CD4-positive, alpha-beta T cell (primary cell): ENCODE data around the gene GDAP2. TPM values are rescaled to one million over a fixed set of nuclear protein-coding genes. Genes with fewer than 3 reads are reported as not detected.

Source experiments
- ATAC-seq: fragments of 200-7000 bp; cut with Tn5 transposase; one replicate; pipeline ENCODE4 v1.10.0; 2022; ENCODE audit warnings: mild to moderate bottlenecking; ENCODE audit not compliant: poor library complexity
- CTCF ChIA-PET: fragments of 350-600 bp; sonication (Branson Sonifier 250); formaldehyde crosslinking; loops from one replicate; lab custom pipeline; 2021; ENCODE audit warnings: antibody characterized with exemption, inconsistent platforms; lab: Charles Lee
- POLR2A ChIA-PET: fragments of 350-600 bp; sonication (Branson Sonifier 250); formaldehyde crosslinking; loops from one replicate; lab custom pipeline; 2021; ENCODE audit warnings: antibody characterized with exemption, inconsistent platforms; lab: Charles Lee
- DNase-seq, 14 experiments: peaks; one replicate each; pipeline ENCODE4 v3.0.0-alpha.2; 2013 to 2020; ENCODE audit warnings: mixed read lengths in 2 of 14
- H3K27ac ChIP-seq, 2 donors: one replicate each; pipeline versions ENCODE4 v1.5.1 to v1.7.0; 2013; ENCODE audit warnings: low read length in 2 of 2, low read depth in 1 of 2, mild to moderate bottlenecking in 1 of 2
- H3K27me3 ChIP-seq, 2 experiments: 1 replicate in 1 of 2; 2 replicates in 1 of 2; pipeline versions ENCODE4 v1.6.1 to v1.7.0; 2013; ENCODE audit warnings: low read length in 2 of 2, control low read depth in 1 of 2, mild to moderate bottlenecking in 1 of 2, moderate library complexity in 1 of 2; ENCODE audit not compliant: insufficient read depth in 2 of 2, control insufficient read depth in 1 of 2
- H3K36me3 ChIP-seq: one replicate; pipeline ENCODE4 v1.6.1; 2013; ENCODE audit warnings: low read length, control low read depth; ENCODE audit not compliant: insufficient read depth
- H3K4me1 ChIP-seq: one replicate; pipeline ENCODE4 v1.6.1; 2013; ENCODE audit warnings: low read length, control low read depth; ENCODE audit not compliant: insufficient read depth
- H3K4me3 ChIP-seq: one replicate; pipeline ENCODE4 v1.5.1; 2013; ENCODE audit warnings: mild to moderate bottlenecking, low read length, moderate library complexity
- H3K9me3 ChIP-seq, 2 experiments: 1 replicate in 1 of 2; 2 replicates in 1 of 2; pipeline versions ENCODE4 v1.6.1 to v1.7.0; 2013; ENCODE audit warnings: low read length in 2 of 2, mild to moderate bottlenecking in 2 of 2, control low read depth in 1 of 2, moderate library complexity in 1 of 2; ENCODE audit not compliant: control insufficient read depth in 1 of 2, insufficient read depth in 1 of 2
- H3K27ac Mint-ChIP-seq: one replicate; pipeline ENCODE4 v1.8.0; 2020; ENCODE audit warnings: mixed read lengths
- H3K27me3 Mint-ChIP-seq: one replicate; pipeline ENCODE4 v1.8.0; 2021; ENCODE audit warnings: mixed read lengths
- H3K36me3 Mint-ChIP-seq: one replicate; pipeline ENCODE4 v1.8.0; 2021; ENCODE audit warnings: low read depth, mixed read lengths
- H3K4me1 Mint-ChIP-seq: one replicate; pipeline ENCODE4 v1.8.0; 2021; ENCODE audit warnings: low read depth, mixed read lengths
- H3K4me3 Mint-ChIP-seq: one replicate; pipeline ENCODE4 v1.8.0; 2020; ENCODE audit warnings: mild to moderate bottlenecking, mixed read lengths
- H3K9me3 Mint-ChIP-seq: one replicate; pipeline ENCODE4 v1.8.0; 2020; ENCODE audit warnings: mixed read lengths
- intact Hi-C, 2 experiments: fragments of 100-400 bp; cut with DNase I in 1 of 2; cut with micrococcal nuclease in 1 of 2; formaldehyde crosslinking; loops; one replicate each; pipeline versions ENCODE4 v1.15.1 to v1.9.0; 2023 to 2025; cut with DNase I, micrococcal nuclease
- total RNA-seq, 174 experiments: library from RNA in 2 of 174; stranded (reverse) in 2 of 174; gene quantifications; one replicate each; pipeline ENCODE4 v1.2.3 and lab custom pipeline; 2021 to 2026
- TF ChIP-seq, protein P1 (sequence below): fragments of 200-600 bp; IDR thresholded peaks from one replicate; pipeline ENCODE4 v1.8.0; 2022; ENCODE audit warnings: antibody characterized with exemption, mild to moderate bottlenecking

GDAP2 gene
- total RNA-seq, 2 experiments from 2014 or later = 18.1 to 18.9 TPM

DNA sequence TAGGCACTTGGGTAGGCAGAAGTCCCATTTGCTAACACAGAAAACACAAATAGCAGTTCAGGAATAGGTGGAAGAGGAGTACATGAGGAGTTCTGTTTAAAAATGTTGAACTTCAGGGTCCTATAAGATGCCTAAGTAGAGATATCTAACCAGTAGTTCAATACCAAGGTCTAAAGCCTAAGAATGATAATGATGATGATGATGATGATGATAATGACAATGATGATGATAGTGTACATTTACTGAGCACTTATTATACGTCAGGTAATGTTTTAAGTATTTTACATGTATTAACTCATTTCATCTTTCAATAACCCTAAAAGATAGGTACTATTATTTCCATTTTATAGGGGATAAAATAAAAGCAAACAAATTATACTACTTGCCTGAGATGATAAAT is 50.1 kb downstream of the GDAP2 start:
- DNase-seq = no peak
- no peaks in the 10 kb centered on the region for H3K4me1 ChIP-seq
- TF ChIP-seq, protein P1, sequence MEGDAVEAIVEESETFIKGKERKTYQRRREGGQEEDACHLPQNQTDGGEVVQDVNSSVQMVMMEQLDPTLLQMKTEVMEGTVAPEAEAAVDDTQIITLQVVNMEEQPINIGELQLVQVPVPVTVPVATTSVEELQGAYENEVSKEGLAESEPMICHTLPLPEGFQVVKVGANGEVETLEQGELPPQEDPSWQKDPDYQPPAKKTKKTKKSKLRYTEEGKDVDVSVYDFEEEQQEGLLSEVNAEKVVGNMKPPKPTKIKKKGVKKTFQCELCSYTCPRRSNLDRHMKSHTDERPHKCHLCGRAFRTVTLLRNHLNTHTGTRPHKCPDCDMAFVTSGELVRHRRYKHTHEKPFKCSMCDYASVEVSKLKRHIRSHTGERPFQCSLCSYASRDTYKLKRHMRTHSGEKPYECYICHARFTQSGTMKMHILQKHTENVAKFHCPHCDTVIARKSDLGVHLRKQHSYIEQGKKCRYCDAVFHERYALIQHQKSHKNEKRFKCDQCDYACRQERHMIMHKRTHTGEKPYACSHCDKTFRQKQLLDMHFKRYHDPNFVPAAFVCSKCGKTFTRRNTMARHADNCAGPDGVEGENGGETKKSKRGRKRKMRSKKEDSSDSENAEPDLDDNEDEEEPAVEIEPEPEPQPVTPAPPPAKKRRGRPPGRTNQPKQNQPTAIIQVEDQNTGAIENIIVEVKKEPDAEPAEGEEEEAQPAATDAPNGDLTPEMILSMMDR = no peak
- peaks cover 7 to 12% of the 10 kb centered on the region in 2 experiments for H3K9me3 ChIP-seq
- H3K27me3 Mint-ChIP-seq = no peaks in the 10 kb centered on the region
- H3K27ac Mint-ChIP-seq = no peak overlapping the region
- no peak overlapping the region for H3K4me3 Mint-ChIP-seq
- CTCF ChIA-PET = no interaction called here
- ATAC-seq = no peak
- POLR2A ChIA-PET = no interaction called here
- H3K36me3 ChIP-seq = peaks cover 77% of the 10 kb centered on the region
- H3K9me3 Mint-ChIP-seq = peaks cover 5% of the 10 kb centered on the region
- intact Hi-C loops = no loop called here
- H3K4me3 ChIP-seq = no peak overlapping the region
- H3K27me3 ChIP-seq = no peaks in the 10 kb centered on the region
- H3K36me3 Mint-ChIP-seq = peaks cover 21% of the 10 kb centered on the region
- no peaks in the 10 kb centered on the region for H3K4me1 Mint-ChIP-seq
- H3K27ac ChIP-seq = no peak overlapping the region

DNA sequence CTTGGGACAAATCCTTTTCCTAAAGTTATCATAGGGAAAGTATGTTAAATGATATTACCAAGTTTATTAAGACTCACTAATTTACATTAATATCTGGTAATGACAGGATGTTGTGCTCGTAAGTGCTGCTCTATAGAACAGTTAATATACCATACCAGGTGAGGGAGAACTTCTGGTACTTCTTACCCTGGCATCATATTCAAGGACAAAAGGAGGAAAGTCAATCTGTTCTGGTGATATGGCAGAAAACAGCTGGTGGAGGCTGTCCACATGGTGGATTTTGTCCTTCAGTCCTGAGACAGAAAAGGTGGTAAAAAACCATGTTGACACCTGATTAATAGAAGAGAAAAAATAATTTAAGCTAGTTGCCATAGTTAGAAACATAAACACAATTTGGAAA is 51.6 kb downstream of the GDAP2 start:
- no peak overlapping the region for H3K27ac Mint-ChIP-seq
- H3K36me3 Mint-ChIP-seq = peaks cover 7% of the 10 kb centered on the region
- no peaks in the 10 kb centered on the region for H3K27me3 Mint-ChIP-seq
- H3K4me1 ChIP-seq = no peaks in the 10 kb centered on the region
- TF ChIP-seq, protein P1 = no peak
- H3K27ac ChIP-seq = no peak overlapping the region
- CTCF ChIA-PET = no interaction called here
- H3K9me3 Mint-ChIP-seq = peaks cover 12% of the 10 kb centered on the region
- H3K4me1 Mint-ChIP-seq = no peaks in the 10 kb centered on the region
- no peaks in the 10 kb centered on the region for H3K27me3 ChIP-seq
- H3K36me3 ChIP-seq = peaks cover 87% of the 10 kb centered on the region
- intact Hi-C loops = no loop called here
- H3K4me3 Mint-ChIP-seq = no peak overlapping the region
- no peak overlapping the region for H3K4me3 ChIP-seq
- H3K9me3 ChIP-seq = peaks cover 7 to 12% of the 10 kb centered on the region in 2 experiments
- ATAC-seq (no peak), DNase-seq (no peak)
- POLR2A ChIA-PET = no interaction called here

DNA sequence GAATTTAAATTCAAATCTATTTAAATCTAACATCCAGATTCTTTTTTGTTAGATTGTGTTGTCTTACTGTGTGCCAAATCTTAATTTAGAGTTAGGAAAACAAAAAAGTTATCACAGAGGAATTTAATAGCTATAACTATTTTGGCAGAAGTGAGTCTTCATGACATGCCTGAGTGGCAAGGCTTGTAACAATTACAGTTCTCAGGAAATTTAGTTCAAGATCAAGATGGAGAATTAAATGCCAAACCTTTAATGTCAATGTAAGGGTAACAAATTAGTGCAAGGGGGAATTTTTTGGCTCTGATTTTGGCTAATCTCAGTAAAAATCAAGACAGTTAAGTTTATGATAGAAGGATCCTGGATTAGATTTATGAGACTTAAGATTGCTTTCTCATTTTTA is 58.4 kb downstream of the GDAP2 start:
- Mint-ChIP-seq H3K9me3 (peaks cover 13% of the 10 kb centered on the region), H3K4me3 (no peak overlapping the region), H3K27ac (no peak overlapping the region), H3K4me1 (no peaks in the 10 kb centered on the region), H3K27me3 (no peaks in the 10 kb centered on the region), H3K36me3 (no peaks in the 10 kb centered on the region)
- DNase-seq = no peak
- ChIA-PET CTCF (no interaction called here), POLR2A (no interaction called here)
- Histone ChIP-seq H3K27ac (no peak overlapping the region), H3K27me3 (no peaks in the 10 kb centered on the region), H3K9me3 (peaks cover 7 to 12% of the 10 kb centered on the region in 2 experiments), H3K4me1 (no peaks in the 10 kb centered on the region), H3K36me3 (peaks cover 70% of the 10 kb centered on the region), H3K4me3 (no peak overlapping the region)
- no peak for ATAC-seq
- intact Hi-C loops = no loop called here
- TF ChIP-seq, protein P1 = no peak
